Vagina (tissue), 2 donors: ENCODE results near the gene FOXN3. TPM values are rescaled to one million over a fixed set of nuclear protein-coding genes. Genes with fewer than 3 reads are reported as not detected.

Experiments used
- DNase-seq, 2 donors: peaks; one replicate each; pipeline ENCODE4 v3.0.0-alpha.2; 2017; ENCODE audit errors: extremely low spot score in 2 of 2
- H3K27ac ChIP-seq: fragments of 200-600 bp; sonication (generic); one replicate; pipeline ENCODE4 v1.5.1; 2019
- H3K27me3 ChIP-seq: fragments of 200-600 bp; sonication (generic); one replicate; pipeline ENCODE4 v1.5.1; 2019
- H3K36me3 ChIP-seq, 2 donors: fragments of 200-600 bp; sonication (generic); one replicate each; pipeline ENCODE4 v1.5.1; 2017 to 2019
- H3K4me1 ChIP-seq: fragments of 200-600 bp; sonication (generic); one replicate; pipeline ENCODE4 v1.5.1; 2019
- H3K4me3 ChIP-seq, 2 donors: fragments of 200-600 bp; sonication (generic); 1 replicate in 1 of 2; 2 replicates in 1 of 2; pipeline ENCODE4 v1.5.1; 2016 to 2019
- H3K9me3 ChIP-seq: fragments of 200-600 bp; sonication (generic); one replicate; pipeline ENCODE4 v1.5.1; 2019
- POLR2A ChIP-seq, 2 donors: fragments of 450-650 bp; IDR thresholded peaks; one replicate each; pipeline ENCODE4 v1.6.1; 2017; ENCODE audit warnings: antibody characterized with exemption in 2 of 2, mild to moderate bottlenecking in 2 of 2, moderate library complexity in 2 of 2
- POLR2AphosphoS5 ChIP-seq, 2 donors: sonication (generic); formaldehyde crosslinking; IDR thresholded peaks; one replicate each; pipeline ENCODE4 v1.9.0; 2017; ENCODE audit warnings: antibody characterized with exemption in 2 of 2, mild to moderate bottlenecking in 2 of 2, low read depth in 1 of 2; ENCODE audit not compliant: insufficient read depth in 1 of 2
- intact Hi-C: fragments of 100-400 bp; cut with DNase I; formaldehyde crosslinking; loops from one replicate; pipeline ENCODE4 v1.15.1; 2023
- total RNA-seq: library from RNA; depleted of rRNA; stranded (reverse); fragments of >200 nt; gene quantifications from one replicate; pipeline ENCODE4 v1.2.3, GENCODE V29; 2016
- TF ChIP-seq, protein P1 (sequence below), 3 experiments: fragments of 450-650 bp in 2 of 3; fragments of 200-600 bp in 1 of 3; sonication (generic) in 1 of 3; IDR thresholded peaks; one replicate each; pipeline ENCODE4 v1.5.1; 2017 to 2019; ENCODE audit warnings: antibody characterized with exemption in 3 of 3, mild to moderate bottlenecking in 2 of 3, moderate library complexity in 2 of 3

The FOXN3 gene
- total RNA-seq, 1 donor from 2014 or later = 111 TPM

DNA sequence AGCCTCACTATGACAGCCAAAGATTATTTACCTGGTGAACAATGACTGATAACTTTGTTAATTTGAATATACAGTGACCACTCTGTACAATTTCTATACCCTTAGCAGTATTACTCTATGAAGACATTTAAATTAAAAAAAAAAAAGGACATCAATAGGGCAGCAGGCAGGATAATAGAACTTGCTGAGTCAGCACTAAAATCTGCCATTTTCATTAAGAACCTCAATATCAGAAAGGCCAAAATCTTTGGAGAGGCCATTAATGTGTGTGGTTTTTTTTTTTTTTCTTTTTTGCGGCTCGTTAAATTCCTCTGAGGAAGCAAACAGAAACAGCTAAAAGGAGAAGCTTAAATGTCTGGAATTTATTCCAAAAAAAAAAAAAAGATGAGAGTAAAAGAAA is 73.7 kb downstream of the FOXN3 start:
- Histone ChIP-seq H3K9me3 (no peaks in the 10 kb centered on the region), H3K4me1 (peaks cover 53% of the 10 kb centered on the region), H3K4me3 (no peak overlapping the region), H3K36me3 (peaks cover 0 to 14% of the 10 kb centered on the region in 2 donors), H3K27ac (no peak overlapping the region), H3K27me3 (no peaks in the 10 kb centered on the region)
- intact Hi-C loops = no loop called here
- DNase-seq = no peak
- TF ChIP-seq POLR2A (IDR thresholded peaks at IDR 0.05) = no peak
- TF ChIP-seq POLR2AphosphoS5 (IDR thresholded peaks at IDR 0.05; ENCODE audit: insufficient read depth in 1 of 2, low read depth in 1 of 2) = no peak
- TF ChIP-seq, protein P1, sequence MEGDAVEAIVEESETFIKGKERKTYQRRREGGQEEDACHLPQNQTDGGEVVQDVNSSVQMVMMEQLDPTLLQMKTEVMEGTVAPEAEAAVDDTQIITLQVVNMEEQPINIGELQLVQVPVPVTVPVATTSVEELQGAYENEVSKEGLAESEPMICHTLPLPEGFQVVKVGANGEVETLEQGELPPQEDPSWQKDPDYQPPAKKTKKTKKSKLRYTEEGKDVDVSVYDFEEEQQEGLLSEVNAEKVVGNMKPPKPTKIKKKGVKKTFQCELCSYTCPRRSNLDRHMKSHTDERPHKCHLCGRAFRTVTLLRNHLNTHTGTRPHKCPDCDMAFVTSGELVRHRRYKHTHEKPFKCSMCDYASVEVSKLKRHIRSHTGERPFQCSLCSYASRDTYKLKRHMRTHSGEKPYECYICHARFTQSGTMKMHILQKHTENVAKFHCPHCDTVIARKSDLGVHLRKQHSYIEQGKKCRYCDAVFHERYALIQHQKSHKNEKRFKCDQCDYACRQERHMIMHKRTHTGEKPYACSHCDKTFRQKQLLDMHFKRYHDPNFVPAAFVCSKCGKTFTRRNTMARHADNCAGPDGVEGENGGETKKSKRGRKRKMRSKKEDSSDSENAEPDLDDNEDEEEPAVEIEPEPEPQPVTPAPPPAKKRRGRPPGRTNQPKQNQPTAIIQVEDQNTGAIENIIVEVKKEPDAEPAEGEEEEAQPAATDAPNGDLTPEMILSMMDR (IDR thresholded peaks at IDR 0.05) = no peak

GRCh38 chr14:89342049-89342448 is 75.0 kb downstream of the FOXN3 start:
- Histone ChIP-seq H3K36me3 (peaks cover 0 to 3% of the 10 kb centered on the region in 2 donors), H3K4me3 (no peak overlapping the region), H3K9me3 (no peaks in the 10 kb centered on the region), H3K4me1 (peaks cover 66% of the 10 kb centered on the region), H3K27me3 (no peaks in the 10 kb centered on the region), H3K27ac (peak overlapping the region; percentile 26)
- DNase-seq = no peak
- TF ChIP-seq POLR2AphosphoS5 (IDR thresholded peaks at IDR 0.05; ENCODE audit: insufficient read depth in 1 of 2, low read depth in 1 of 2) = no peak
- no peak for TF ChIP-seq POLR2A (IDR thresholded peaks at IDR 0.05)
- TF ChIP-seq, protein P1 (IDR thresholded peaks at IDR 0.05) = no peak
- intact Hi-C loops = no loop called here

- intact Hi-C loops = no loop called here
- peak; percentile 21 to 63 for TF ChIP-seq POLR2AphosphoS5 (IDR thresholded peaks at IDR 0.05; ENCODE audit: insufficient read depth in 1 of 2, low read depth in 1 of 2)
- TF ChIP-seq, protein P1 (IDR thresholded peaks at IDR 0.05) = no peak
- Histone ChIP-seq H3K9me3 (no peaks in the 10 kb centered on the region), H3K4me3 (no peak overlapping the region), H3K27ac (peak overlapping the region; percentile 81), H3K27me3 (no peaks in the 10 kb centered on the region), H3K4me1 (peaks cover 69% of the 10 kb centered on the region), H3K36me3 (no peaks in the 10 kb centered on the region)
- DNase-seq = no peak
These were observed 76.5 kb downstream of the FOXN3 start for GRCh38 chr14:89340200-89341181.

DNA sequence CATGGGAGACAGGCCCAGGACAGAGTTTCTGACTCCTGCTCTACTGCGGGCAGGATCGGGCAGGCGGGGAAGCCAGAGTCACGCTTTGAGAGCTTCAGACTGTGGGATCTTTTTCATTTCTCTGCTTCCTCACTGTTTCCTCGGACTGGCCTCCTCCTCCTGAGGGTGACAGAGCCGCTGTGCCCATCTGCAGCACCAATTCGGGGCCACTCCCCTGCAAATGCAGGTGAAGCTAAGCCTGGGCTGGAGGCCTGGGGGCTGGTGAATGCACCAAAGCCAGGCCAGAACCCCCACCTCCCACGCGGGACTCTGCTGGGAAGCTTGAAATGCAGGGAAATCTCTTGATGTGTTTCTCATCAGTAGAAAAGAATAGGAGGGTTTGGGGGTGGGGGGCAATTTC is 77.5 kb downstream of the FOXN3 start:
- intact Hi-C loops = no loop called here
- TF ChIP-seq POLR2A (IDR thresholded peaks at IDR 0.05) (no peak), POLR2AphosphoS5 (IDR thresholded peaks at IDR 0.05; ENCODE audit: insufficient read depth in 1 of 2, low read depth in 1 of 2) (peak in 1 of 2 donors; percentile 1)
- Histone ChIP-seq H3K4me3 (no peak overlapping the region), H3K27me3 (no peaks in the 10 kb centered on the region), H3K27ac (peak overlapping the region; percentile 81), H3K4me1 (peaks cover 61% of the 10 kb centered on the region), H3K9me3 (no peaks in the 10 kb centered on the region), H3K36me3 (no peaks in the 10 kb centered on the region)
- DNase-seq = no peak

- Histone ChIP-seq H3K27me3 (no peaks in the 10 kb centered on the region), H3K9me3 (no peaks in the 10 kb centered on the region), H3K4me1 (peaks cover 57% of the 10 kb centered on the region), H3K27ac (peak overlapping the region; percentile 81), H3K4me3 (no peak overlapping the region), H3K36me3 (no peaks in the 10 kb centered on the region)
- TF ChIP-seq POLR2A (IDR thresholded peaks at IDR 0.05) = no peak
- peak in 1 of 2 donors; percentile 2 for TF ChIP-seq POLR2AphosphoS5 (IDR thresholded peaks at IDR 0.05; ENCODE audit: insufficient read depth in 1 of 2, low read depth in 1 of 2)
- intact Hi-C loops = no loop called here
- no peak for DNase-seq
These were observed 77.9 kb downstream of the FOXN3 start for GRCh38 chr14:89339158-89339557.

GRCh38 chr14:89336338-89336737 is 80.7 kb downstream of the FOXN3 start:
- no peaks in the 10 kb centered on the region for H3K27me3 ChIP-seq
- peaks cover 39% of the 10 kb centered on the region for H3K4me1 ChIP-seq
- no peak for TF ChIP-seq POLR2AphosphoS5 (IDR thresholded peaks at IDR 0.05; ENCODE audit: insufficient read depth in 1 of 2, low read depth in 1 of 2)
- TF ChIP-seq POLR2A (IDR thresholded peaks at IDR 0.05) = no peak
- TF ChIP-seq, protein P1 (IDR thresholded peaks at IDR 0.05) = no peak
- no peak overlapping the region for H3K4me3 ChIP-seq
- no peaks in the 10 kb centered on the region for H3K36me3 ChIP-seq
- no peaks in the 10 kb centered on the region for H3K9me3 ChIP-seq
- DNase-seq = no peak
- H3K27ac ChIP-seq = peak overlapping the region; percentile 81
- intact Hi-C loops = no loop called here
